ENCODE measurements around the gene DNAJC28.
"Not testable (repeated sequence)": the region's sequence is repeated elsewhere in the genome, so short reads cannot be mapped to it uniquely, and the experiment has no call there.

Gene DNAJC28

GRCh38 chr21:33480481-33481103 lies 10.9 kb downstream of the DNAJC28 start:
- DNase-seq, result no peak

DNA sequence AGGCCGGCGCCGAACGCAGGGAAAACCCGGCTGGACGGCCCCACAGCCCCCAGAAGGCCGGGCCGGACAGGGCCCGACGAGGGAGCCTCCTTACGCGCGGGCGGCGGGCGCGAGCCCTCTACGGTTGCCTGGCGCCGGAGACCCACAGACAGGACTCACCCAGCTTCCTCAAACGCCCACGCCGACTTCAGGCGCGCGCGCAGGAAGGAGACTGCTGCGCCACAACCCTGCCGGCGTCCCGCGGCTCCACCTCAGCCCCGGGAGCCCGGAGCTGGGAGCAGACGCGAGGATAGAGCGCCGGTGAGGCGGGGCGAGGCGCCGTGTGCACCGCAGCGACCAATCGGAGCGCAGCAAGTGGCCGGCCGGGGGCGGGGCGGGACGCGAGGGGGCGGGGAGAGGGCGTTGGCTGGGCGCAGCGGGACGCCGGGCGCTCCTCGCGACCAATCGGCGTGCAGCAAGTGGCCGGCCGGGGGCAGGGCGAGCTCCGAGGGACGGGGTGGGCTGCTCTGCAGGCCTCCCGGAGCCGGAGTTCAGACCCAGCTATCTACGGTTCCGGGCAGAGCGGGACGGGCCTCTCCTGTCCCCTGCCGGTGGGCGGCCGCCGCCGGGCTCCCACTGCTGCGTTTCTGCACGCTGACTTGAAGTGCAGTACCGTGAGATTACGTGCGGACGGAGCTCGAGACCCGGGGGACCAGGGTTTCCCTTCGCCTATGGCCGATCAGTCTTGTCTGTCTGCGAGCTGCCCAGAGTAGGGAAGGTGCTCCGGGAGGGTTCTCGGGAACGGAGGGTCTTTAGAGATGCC lies 11.6 kb downstream of the DNAJC28 start, which contains the start of gene TMEM50B:
TMEM50B (minus strand) TSS at position 296 of the 802 bp plus-strand sequence. CDS start 11,089 bp downstream, outside the sequence.
- DNase-seq, result peak; percentile 95

GRCh38 chr21:33478935-33479678 lies 12.4 kb downstream of the DNAJC28 start:
- DNase-seq, result peak; percentile 44

GRCh38 chr21:33478182-33478581 lies 13.3 kb downstream of the DNAJC28 start:
- no peak for DNase-seq

DNA sequence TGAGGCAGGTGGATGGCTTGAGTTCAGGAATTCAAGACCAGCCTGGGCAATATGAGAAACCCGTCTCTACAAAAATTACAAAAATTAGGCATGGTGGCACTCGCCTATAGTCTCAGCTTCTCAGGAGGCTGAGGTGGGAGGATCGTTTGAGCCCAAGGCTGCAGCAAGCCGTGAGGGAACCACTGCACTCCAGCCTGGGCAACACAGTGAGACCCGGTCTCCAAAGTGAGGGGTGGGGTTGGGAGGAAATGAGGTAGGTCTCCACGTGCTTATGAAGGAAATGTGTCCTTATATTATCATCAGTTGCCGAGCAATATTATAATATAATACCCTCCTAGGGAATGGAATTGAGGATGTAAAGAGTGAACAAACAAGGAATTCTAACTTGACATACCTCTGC lies 14.4 kb downstream of the DNAJC28 start:
- no peak for DNase-seq

GRCh38 chr21:33473344-33473743 lies 18.2 kb downstream of the DNAJC28 start:
- no peak for DNase-seq

DNA sequence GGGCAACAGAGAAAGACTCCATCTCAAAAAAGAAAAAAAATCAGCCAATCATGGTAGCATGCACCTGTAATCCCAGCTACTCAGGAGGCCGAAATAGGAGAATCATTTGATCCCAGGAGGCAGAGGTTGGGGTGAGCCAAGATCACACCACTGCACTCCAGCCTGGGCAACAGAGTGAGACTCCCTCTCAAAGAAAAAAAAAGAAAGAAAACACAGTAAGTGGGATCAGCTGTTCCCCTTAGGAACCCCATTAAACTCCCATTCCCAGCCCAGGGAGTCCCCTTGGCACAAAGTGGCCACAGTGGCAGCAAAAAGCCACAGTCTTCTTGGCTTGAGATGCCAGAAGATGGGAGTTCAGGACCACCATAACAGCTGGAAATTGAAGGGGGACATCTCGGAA lies 20.8 kb downstream of the DNAJC28 start:
- DNase-seq, result no peak

GRCh38 chr21:33469183-33469582 lies 22.3 kb downstream of the DNAJC28 start:
- DNase-seq, result not testable (repeated sequence)

DNA sequence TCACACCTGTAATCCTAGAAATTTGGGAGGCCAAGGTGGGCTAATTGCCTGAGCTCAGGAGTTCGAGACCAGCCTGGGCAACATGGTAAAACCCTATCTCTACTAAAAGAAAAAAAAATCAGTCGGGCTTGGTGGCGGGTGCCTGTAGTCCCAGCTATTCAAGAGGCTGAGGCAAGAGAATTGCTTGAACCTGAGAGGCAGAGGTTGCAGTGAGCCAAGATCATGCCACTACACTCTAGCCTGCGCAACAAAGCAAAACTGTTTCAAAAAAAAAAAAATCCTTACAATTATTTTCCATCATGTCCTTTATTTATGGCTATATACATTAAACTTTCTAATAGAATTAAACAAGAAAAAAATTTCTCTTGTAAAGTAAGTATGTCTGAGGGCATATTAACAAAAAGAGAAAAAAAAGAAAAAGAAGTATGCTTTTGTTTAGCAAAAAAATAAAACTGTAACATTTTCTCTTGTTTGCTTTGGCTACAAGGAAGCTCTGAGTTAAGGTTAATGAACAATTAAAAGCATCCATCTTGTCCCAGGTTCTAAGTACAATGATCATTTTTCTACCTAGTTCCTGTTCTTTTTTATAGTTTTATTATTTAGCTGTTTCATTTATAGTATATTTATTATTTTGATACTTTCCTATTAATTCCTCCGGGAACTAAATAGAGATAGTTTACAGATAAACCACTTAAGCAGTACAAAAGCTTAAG lies 29.8 kb downstream of the DNAJC28 start:
- no peak for DNase-seq

DNA sequence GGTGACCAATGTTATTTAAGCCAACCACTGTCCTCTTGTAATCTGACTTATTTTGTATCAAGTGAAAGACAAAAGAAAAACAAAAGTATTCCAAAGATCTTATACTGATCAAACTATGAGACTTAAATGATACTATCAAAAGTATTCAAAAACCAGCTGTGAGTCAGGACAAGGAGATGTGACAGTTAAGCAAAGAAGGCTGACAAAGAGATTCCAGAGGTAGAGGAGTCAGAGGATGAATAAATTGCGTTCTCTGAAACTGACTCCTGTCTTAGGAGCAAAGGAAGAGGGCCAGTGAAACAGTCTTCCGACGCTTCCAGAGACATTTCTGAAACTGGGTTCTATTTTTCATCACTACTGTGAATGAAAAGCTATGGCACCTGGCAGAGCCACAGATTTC lies 32.7 kb downstream of the DNAJC28 start:
- no peak for DNase-seq

DNA sequence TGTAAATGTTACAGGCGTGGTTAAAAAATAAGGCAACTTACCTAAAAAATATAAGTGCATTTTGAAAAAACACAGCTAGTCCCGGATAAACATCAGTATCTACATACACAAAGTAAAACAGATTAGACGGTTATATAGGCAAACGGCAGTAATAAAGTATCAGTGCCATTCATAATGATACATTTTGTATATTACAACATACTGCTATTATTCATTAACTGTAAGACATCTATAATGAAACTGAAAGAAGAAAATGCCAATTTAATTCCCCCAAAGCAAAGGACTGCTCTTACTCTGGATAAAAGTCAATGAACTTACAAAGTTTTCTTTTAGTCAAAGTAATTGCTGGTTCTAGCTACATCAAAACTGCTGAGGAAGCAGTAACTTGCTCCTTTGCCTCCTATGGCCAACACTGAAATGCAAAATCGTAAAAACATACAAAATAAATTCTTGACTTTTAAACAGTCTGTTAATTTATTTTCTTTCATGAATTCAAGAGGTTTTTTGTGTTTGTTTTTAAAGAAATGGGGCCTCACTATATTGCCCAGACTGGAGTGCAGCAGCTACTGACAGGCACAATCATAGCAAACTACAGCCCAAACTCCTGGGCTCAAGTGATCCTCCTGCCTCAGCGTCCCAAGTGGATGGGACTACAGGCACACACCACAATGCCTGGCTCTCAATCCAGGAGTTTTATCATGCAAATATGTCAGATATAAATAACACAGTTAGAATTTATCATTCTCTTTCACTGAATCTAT lies 35.6 kb downstream of the DNAJC28 start:
- DNase-seq, result no peak

GRCh38 chr21:33452362-33452761 lies 39.2 kb downstream of the DNAJC28 start:
- no peak for DNase-seq

DNA sequence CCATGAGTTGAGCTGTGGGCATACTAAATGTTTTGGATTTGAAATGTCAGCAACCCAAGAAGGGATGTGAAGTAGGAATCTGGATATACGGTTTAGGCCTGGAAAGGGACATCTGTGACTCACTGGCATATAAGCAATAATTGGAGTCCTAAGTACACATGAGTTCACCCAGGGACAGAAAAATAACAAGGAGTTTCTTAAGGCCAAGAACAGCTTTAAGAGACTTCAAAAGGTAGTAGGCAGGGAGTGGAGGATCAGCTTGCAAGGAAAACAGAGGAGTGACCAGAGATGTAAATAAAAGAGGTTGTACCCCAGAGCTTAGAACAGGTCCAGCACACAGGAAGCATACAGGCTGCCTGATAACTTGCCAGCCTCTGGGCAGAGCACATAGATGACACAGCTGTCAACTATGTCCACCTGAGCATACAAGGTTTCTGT lies 39.9 kb downstream of the DNAJC28 start:
- no peak for DNase-seq

DNA sequence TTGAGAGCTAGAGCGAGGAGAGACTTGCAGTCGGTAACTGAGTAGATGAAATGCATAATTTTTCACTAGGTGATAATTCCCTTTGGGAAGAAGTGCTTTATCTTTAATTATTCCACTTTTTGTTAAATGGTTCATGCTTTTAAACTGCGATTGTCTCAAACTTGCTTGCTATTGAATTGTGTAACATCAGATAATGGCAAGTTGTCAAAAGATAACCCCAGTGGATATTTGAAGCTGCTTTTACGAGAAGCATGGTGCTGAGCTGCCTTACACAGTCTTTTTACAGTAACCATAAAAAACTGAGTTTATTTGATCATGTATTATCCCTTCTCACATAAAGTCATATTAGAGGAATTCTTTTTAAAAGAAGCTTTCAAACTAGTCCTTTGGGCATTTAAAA lies 41.9 kb downstream of the DNAJC28 start:
- no peak for DNase-seq

DNA sequence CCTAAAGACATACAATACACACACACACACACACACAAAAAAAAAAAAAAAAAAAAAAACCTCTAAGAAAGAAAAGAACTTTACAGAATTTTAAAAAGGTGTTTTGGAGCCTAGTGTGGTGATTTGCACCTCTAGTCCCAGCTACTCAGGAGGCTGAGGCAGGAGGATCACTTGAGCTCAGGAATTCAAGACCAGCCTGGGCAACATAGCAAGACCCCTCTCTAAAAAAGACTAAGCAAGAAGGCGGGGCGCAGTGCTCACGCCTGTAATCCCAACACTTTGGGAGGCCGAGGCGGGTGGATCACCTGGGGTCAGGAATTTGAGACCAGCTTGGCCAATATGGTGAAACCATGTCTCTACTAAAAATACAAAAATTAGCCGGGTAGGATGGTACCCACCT lies 44.9 kb downstream of the DNAJC28 start:
- DNase-seq, result not testable (repeated sequence)

DNA sequence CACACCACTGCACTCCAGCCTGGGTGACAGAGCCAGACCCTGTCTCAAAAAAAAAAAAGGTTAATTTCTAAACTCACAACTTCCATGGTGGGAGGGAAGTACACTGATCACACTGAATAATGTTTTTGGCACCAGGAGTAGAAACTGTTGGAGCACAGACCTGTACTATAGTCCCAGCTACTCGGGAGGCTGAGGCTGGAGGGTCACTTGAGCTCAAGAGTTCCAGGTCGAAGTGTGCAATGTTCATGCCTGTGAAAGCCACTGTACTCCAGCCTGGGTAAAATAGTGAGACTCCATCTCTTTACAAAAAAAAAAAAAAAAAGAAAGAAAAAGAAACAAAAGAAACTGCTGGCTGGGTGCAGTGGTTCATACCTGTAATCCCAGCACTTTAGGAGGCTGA lies 47.0 kb downstream of the DNAJC28 start:
- DNase-seq, result no peak

DNA sequence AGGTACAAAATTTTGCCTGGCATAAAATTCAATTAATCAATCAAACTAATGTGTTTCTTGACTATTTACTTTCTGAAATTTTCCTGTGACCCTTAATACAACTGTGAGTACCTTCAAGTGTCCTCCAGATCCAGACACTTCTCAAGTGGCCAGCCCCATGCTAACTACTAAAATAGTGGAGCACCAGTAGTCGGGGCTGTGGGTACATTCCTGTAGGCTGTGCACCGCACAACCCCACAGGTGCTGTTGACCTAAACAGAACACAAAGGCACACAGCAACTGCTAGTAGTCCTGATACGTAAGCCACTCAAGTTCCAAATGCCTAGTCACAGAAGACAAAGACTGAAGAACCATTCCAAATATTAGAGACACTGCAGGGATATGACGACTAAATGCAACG lies 48.3 kb downstream of the DNAJC28 start:
- no peak for DNase-seq

- DNase-seq, result no peak
These were observed 49.7 kb downstream of the DNAJC28 start for GRCh38 chr21:33441489-33442477.
